PC-9 (cell line): ENCODE measurements around the gene PROZ.

Experiments used
- EZH2 ChIP-seq: fragments of 200-600 bp; sonication (generic); IDR thresholded peaks from 2 replicates; pipeline ENCODE4 v1.8.0; 2017; ENCODE audit warnings: antibody characterized with exemption, low read depth
- TF ChIP-seq, protein P1 (sequence below): fragments of 200-600 bp; sonication (generic); conservative IDR thresholded peaks from 2 replicates; pipeline ENCODE4 v1.6.1; 2017; ENCODE audit warnings: mixed run types, antibody characterized with exemption, mild to moderate bottlenecking, moderate library complexity

DNA sequence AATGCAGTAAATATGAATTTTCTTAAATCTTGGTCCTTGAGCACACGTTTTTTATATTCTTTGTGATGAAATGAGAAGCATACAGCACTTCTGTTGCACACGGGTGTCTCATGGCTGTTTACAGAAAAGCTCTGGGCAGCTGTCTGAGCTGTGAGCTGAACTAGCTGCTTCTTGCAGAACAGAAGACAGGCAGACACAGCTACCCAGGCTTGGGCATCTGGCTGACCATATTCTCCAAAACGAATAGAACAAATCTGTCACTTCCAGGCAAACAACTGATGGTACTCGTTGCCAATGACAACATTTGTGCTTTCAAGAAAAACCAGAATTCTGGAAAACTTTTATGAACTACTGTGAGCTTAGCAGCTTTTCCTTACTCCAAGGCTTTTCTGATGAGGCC lies 33.8 kb downstream of the PROZ start:
- no peak for TF ChIP-seq EZH2
- TF ChIP-seq, protein P1, sequence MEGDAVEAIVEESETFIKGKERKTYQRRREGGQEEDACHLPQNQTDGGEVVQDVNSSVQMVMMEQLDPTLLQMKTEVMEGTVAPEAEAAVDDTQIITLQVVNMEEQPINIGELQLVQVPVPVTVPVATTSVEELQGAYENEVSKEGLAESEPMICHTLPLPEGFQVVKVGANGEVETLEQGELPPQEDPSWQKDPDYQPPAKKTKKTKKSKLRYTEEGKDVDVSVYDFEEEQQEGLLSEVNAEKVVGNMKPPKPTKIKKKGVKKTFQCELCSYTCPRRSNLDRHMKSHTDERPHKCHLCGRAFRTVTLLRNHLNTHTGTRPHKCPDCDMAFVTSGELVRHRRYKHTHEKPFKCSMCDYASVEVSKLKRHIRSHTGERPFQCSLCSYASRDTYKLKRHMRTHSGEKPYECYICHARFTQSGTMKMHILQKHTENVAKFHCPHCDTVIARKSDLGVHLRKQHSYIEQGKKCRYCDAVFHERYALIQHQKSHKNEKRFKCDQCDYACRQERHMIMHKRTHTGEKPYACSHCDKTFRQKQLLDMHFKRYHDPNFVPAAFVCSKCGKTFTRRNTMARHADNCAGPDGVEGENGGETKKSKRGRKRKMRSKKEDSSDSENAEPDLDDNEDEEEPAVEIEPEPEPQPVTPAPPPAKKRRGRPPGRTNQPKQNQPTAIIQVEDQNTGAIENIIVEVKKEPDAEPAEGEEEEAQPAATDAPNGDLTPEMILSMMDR, result no peak
